22Rv1 (cell line): ENCODE data around the gene IFT122.
"Not testable (repeated sequence)": the region's sequence is repeated elsewhere in the genome, so short reads cannot be mapped to it uniquely, and the experiment has no call there.

ENCODE experiments used
- ZFX ChIP-seq: fragments of 450-650 bp; IDR thresholded peaks from 2 replicates; pipeline ENCODE4 v1.6.1; 2017; ENCODE audit warnings: antibody characterized with exemption, borderline replicate concordance
- TF ChIP-seq, protein P1 (sequence below): fragments of 450-650 bp; IDR thresholded peaks from 2 replicates; pipeline ENCODE4 v1.5.1; 2017; ENCODE audit warnings: mild to moderate bottlenecking

DNA sequence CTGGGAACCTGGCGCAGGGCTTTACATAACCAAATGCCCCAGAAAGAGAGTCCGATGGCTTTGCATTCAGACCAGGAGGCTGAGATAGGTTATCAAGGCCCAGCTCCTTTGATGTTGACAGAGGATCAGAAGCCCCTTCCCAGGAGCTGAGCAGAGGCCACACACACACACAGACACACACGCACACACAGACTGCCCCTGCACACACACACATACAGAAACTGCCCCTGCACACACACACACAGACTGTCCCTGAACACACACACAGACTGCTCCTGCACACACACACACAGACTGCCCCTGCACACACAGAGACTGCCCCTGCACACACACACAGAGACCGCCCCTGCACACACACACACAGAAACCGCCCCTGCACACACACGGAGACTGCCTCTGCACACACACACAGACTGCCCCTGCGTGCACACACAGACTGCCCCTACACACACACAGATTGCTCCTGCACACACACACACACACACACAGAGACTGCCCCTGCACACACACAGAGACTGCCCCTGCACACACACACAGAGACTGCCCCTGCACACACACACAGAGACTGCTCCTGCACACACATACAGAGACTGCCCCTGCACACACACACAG, 75.9 kb downstream of the IFT122 start:
- TF ChIP-seq, protein P1, sequence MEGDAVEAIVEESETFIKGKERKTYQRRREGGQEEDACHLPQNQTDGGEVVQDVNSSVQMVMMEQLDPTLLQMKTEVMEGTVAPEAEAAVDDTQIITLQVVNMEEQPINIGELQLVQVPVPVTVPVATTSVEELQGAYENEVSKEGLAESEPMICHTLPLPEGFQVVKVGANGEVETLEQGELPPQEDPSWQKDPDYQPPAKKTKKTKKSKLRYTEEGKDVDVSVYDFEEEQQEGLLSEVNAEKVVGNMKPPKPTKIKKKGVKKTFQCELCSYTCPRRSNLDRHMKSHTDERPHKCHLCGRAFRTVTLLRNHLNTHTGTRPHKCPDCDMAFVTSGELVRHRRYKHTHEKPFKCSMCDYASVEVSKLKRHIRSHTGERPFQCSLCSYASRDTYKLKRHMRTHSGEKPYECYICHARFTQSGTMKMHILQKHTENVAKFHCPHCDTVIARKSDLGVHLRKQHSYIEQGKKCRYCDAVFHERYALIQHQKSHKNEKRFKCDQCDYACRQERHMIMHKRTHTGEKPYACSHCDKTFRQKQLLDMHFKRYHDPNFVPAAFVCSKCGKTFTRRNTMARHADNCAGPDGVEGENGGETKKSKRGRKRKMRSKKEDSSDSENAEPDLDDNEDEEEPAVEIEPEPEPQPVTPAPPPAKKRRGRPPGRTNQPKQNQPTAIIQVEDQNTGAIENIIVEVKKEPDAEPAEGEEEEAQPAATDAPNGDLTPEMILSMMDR, result not testable (repeated sequence)
- TF ChIP-seq ZFX, result not testable (repeated sequence)
